K562 (cell line): ENCODE data around the gene PRDM10. TPM values are rescaled to one million over a fixed set of nuclear protein-coding genes. Genes with fewer than 3 reads are reported as not detected.
A peak's percentile ranks its signal among the peaks of the same experiment; 100 is the strongest.

Experiments used
- ADNP ChIP-seq: fragments of 200-800 bp; sonication (Bioruptor generic); IDR thresholded peaks from 2 replicates; pipeline ENCODE4 v1.6.1; 2016; ENCODE audit warnings: missing genetic modification characterization, missing compliant biosample characterization
- BHLHE40 ChIP-seq: IDR thresholded peaks from 2 replicates; pipeline ENCODE4 v1.6.1; 2011; ENCODE audit warnings: low read length, improper control_type of control experiment
- CC2D1A ChIP-seq: fragments of 450-650 bp; IDR thresholded peaks from 2 replicates; pipeline ENCODE4 v1.6.1; 2017; ENCODE audit warnings: mild to moderate bottlenecking
- CCNT2 ChIP-seq: IDR thresholded peaks from 2 replicates; pipeline ENCODE4 v1.6.1; 2011; ENCODE audit warnings: borderline replicate concordance, low read depth, mild to moderate bottlenecking, moderate library complexity, mixed read lengths, low read length; ENCODE audit not compliant: insufficient read length; ENCODE audit errors: extremely low read depth
- DPF2 ChIP-seq: fragments of 450-650 bp; IDR thresholded peaks from 2 replicates; pipeline ENCODE4 v1.6.1; 2016
- EP400 ChIP-seq: fragments of 450-650 bp; IDR thresholded peaks from 2 replicates; pipeline ENCODE4 v1.6.1; 2017; ENCODE audit warnings: antibody characterized with exemption, mild to moderate bottlenecking, moderate library complexity
- HCFC1 ChIP-seq: IDR thresholded peaks from 2 replicates; pipeline ENCODE4 v1.6.1; 2012; ENCODE audit warnings: low read depth, low read length, improper control_type of control experiment
- JUND ChIP-seq, 2 experiments: IDR thresholded peaks; 2 replicates in 1 of 2; 3 replicates in 1 of 2; pipeline ENCODE4 v1.6.1; 2011; ENCODE audit warnings: borderline replicate concordance in 2 of 2, low read depth in 2 of 2, low read length in 2 of 2, improper control_type of control experiment in 1 of 2, missing biosample characterization in 1 of 2, missing genetic modification characterization in 1 of 2, missing genetic modification reagents in 1 of 2
- MTA2 ChIP-seq: fragments of 450-650 bp; IDR thresholded peaks from 2 replicates; pipeline ENCODE4 v1.6.1; 2016; ENCODE audit warnings: low read depth
- MYNN ChIP-seq, 2 experiments: sonication (generic); formaldehyde crosslinking in 1 of 2; IDR thresholded peaks; 2 replicates each; pipeline versions ENCODE4 v1.5.0 to v1.6.1; 2016 to 2020; ENCODE audit warnings: antibody characterized with exemption in 1 of 2, missing genetic modification reagents in 1 of 2
- NFATC3 ChIP-seq: fragments of 450-650 bp; IDR thresholded peaks from 2 replicates; pipeline ENCODE4 v1.6.1; 2017; ENCODE audit warnings: mild to moderate bottlenecking
- PYGO2 ChIP-seq: fragments of 450-650 bp; IDR thresholded peaks from 2 replicates; pipeline ENCODE4 v1.6.1; 2016; ENCODE audit warnings: mild to moderate bottlenecking, missing genetic modification characterization, moderate library complexity, missing compliant biosample characterization
- SIN3A ChIP-seq, 2 experiments: fragments of 150-350 bp in 1 of 2; IDR thresholded peaks; 2 replicates each; pipeline ENCODE4 v1.6.1; 2011 to 2016; ENCODE audit warnings: borderline replicate concordance in 2 of 2, low read depth in 2 of 2, low read length in 2 of 2, mild to moderate bottlenecking in 2 of 2, moderate library complexity in 2 of 2; ENCODE audit not compliant: control insufficient read depth in 1 of 2
- SMAD4 ChIP-seq: fragments of 250-450 bp; sonication (Bioruptor Pico); conservative IDR thresholded peaks from 2 replicates; pipeline ENCODE4 v1.8.0; 2021; ENCODE audit warnings: inconsistent platforms, mild to moderate bottlenecking, moderate library complexity
- SMARCC2 ChIP-seq: fragments of 450-650 bp; IDR thresholded peaks from 2 replicates; pipeline ENCODE4 v1.6.1; 2017; ENCODE audit warnings: antibody characterized with exemption, moderate library complexity, mild to moderate bottlenecking, low read depth
- TCF7 ChIP-seq: sonication (generic); IDR thresholded peaks from 2 replicates; pipeline ENCODE4 v1.6.1; 2016; ENCODE audit warnings: antibody characterized with exemption, borderline replicate concordance
- ZBTB7A ChIP-seq: IDR thresholded peaks from 2 replicates; pipeline ENCODE4 v1.6.1; 2011; ENCODE audit warnings: low read depth, mild to moderate bottlenecking, low read length, moderate library complexity, borderline replicate concordance; ENCODE audit not compliant: control insufficient read depth
- ZEB2 ChIP-seq: fragments of 450-650 bp; IDR thresholded peaks from 2 replicates; pipeline ENCODE4 v1.6.1; 2016
- ZNF212 ChIP-seq: fragments of 450-650 bp; formaldehyde crosslinking; IDR thresholded peaks from 2 replicates; pipeline ENCODE4 v1.4.0; 2020; ENCODE audit warnings: mild to moderate bottlenecking
- ZNF316 ChIP-seq: fragments of 450-650 bp; IDR thresholded peaks from 2 replicates; pipeline ENCODE4 v1.6.1; 2016
- ZNF347 ChIP-seq: fragments of 450-650 bp; formaldehyde crosslinking; IDR thresholded peaks from 2 replicates; pipeline ENCODE4 v1.4.0; 2020; ENCODE audit warnings: low read depth, mild to moderate bottlenecking, moderate library complexity
- ZNF384 ChIP-seq: IDR thresholded peaks from 2 replicates; pipeline ENCODE4 v1.6.1; 2012; ENCODE audit warnings: low read depth, low read length, improper control_type of control experiment
- ZNF431 ChIP-seq: sonication (generic); formaldehyde crosslinking; IDR thresholded peaks from 2 replicates; pipeline ENCODE4 v1.8.0; 2022; ENCODE audit warnings: mild to moderate bottlenecking, missing genetic modification reagents
- polyA plus RNA-seq, 8 experiments: library from polyadenylated mRNA; depleted of rRNA in 4 of 8; stranded (reverse) in 5 of 8; unstranded in 3 of 8; fragments of >200 nt; fragmentation: Nextera tagmentation in 2 of 8; fragmentation: Illumina TruSeq in 1 of 8; extraction: Ambion mirVana in 2 of 8; extraction: Trizol in 1 of 8; gene quantifications; 2 replicates each; pipeline versions ENCODE4 v1.2.1 to v1.2.3, GENCODE V29; 2011 to 2014; ENCODE audit warnings: inconsistent platforms in 1 of 8, missing spikeins in 1 of 8
- total RNA-seq, 7 experiments: library from RNA; depleted of rRNA in 6 of 7; stranded (reverse); fragments of >200 nt in 6 of 7; fragmentation: Illumina TruSeq in 2 of 7; extraction: Trizol in 2 of 7; gene quantifications; 2 replicates each; pipeline versions ENCODE4 v1.2.1 to v1.2.3, GENCODE V29; 2011 to 2021; ENCODE audit warnings: low replicate concordance in 1 of 7
- TF ChIP-seq, protein P1 (sequence below), 2 experiments: fragments of 450-650 bp; conservative IDR thresholded peaks; 2 replicates each; pipeline ENCODE4 v1.6.1; 2017; ENCODE audit warnings: mild to moderate bottlenecking in 2 of 2, moderate library complexity in 2 of 2
- TF ChIP-seq, protein P2 (sequence below): fragments of 450-650 bp; IDR thresholded peaks from 2 replicates; pipeline ENCODE4 v1.6.1; 2016; ENCODE audit warnings: missing biosample characterization, missing genetic modification characterization
- TF ChIP-seq, protein P3 (sequence below): fragments of 450-650 bp; IDR thresholded peaks from 2 replicates; pipeline ENCODE4 v1.6.1; 2018; ENCODE audit warnings: mild to moderate bottlenecking, low read depth; ENCODE audit not compliant: partially characterized antibody

The PRDM10 gene
- total and polyA plus RNA-seq, 9 of the 15 experiments (the other 6 are each of a cell fraction or from before 2014, with no cell fraction given): 0.89 to 9.3 (median 4.5) TPM

- 0 out of 2 replicates have a peak, but pooled peaks have one; percentile 10 for TF ChIP-seq HCFC1
- TF ChIP-seq MTA2: peak; percentile 86
- TF ChIP-seq, protein P1, sequence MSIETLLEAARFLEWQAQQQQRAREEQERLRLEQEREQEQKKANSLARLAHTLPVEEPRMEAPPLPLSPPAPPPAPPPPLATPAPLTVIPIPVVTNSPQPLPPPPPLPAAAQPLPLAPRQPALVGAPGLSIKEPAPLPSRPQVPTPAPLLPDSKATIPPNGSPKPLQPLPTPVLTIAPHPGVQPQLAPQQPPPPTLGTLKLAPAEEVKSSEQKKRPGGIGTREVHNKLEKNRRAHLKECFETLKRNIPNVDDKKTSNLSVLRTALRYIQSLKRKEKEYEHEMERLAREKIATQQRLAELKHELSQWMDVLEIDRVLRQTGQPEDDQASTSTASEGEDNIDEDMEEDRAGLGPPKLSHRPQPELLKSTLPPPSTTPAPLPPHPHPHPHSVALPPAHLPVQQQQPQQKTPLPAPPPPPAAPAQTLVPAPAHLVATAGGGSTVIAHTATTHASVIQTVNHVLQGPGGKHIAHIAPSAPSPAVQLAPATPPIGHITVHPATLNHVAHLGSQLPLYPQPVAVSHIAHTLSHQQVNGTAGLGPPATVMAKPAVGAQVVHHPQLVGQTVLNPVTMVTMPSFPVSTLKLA (conservative IDR thresholded peaks at IDR 0.05): peak in 1 of 2 experiments; percentile 10; a peak in 1 of 4 replicates
- TF ChIP-seq ZBTB7A: peak; percentile 25; the same call in 1 of the 2 replicates
- TF ChIP-seq, protein P2, sequence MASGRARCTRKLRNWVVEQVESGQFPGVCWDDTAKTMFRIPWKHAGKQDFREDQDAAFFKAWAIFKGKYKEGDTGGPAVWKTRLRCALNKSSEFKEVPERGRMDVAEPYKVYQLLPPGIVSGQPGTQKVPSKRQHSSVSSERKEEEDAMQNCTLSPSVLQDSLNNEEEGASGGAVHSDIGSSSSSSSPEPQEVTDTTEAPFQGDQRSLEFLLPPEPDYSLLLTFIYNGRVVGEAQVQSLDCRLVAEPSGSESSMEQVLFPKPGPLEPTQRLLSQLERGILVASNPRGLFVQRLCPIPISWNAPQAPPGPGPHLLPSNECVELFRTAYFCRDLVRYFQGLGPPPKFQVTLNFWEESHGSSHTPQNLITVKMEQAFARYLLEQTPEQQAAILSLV (tag): no peak
- TF ChIP-seq DPF2: peak; percentile 96
- peak; percentile 64; the same call in 1 of the 2 replicates for TF ChIP-seq BHLHE40
- TF ChIP-seq TCF7: no peak
- 0 out of 2 replicates have a peak, but pooled peaks have one; percentile 13 for TF ChIP-seq MYNN (IDR thresholded peaks at IDR 0.05)
- no peak for TF ChIP-seq MYNN (CRISPR knock-in tag; IDR thresholded peaks at IDR 0.05)
- peak; percentile 41; the same call in 1 of the 2 replicates for TF ChIP-seq ZNF316
- TF ChIP-seq SMARCC2: peak; percentile 68; the same call in 1 of the 2 replicates
- no peak for TF ChIP-seq PYGO2 (tag)
- TF ChIP-seq CC2D1A: peak; percentile 43; the same call in 1 of the 2 replicates
- peak; percentile 44; the same call in 1 of the 2 replicates for TF ChIP-seq SMAD4 (CRISPR knock-in tag)
- TF ChIP-seq ZNF347 (CRISPR knock-in tag): no peak
- peak; percentile 41 for TF ChIP-seq CCNT2
- TF ChIP-seq EP400: 0 out of 2 replicates have a peak, but pooled peaks have one; percentile 13
- TF ChIP-seq ZNF431 (CRISPR knock-in tag): no peak
- no peak for TF ChIP-seq SIN3A (IDR thresholded peaks at IDR 0.05; ENCODE audit: borderline replicate concordance in 2 of 2, control insufficient read depth in 1 of 2, low read depth in 2 of 2, low read length in 2 of 2)
- peak; percentile 81 for TF ChIP-seq ZNF384
- 0 out of 2 replicates have a peak, but pooled peaks have one; percentile 16 for TF ChIP-seq ADNP (tag)
- peak; percentile 65; the same call in 1 of the 2 replicates for TF ChIP-seq JUND (IDR thresholded peaks at IDR 0.05; ENCODE audit: borderline replicate concordance, low read depth, low read length)
- no peak; the same call in 2 of the 3 replicates for TF ChIP-seq JUND (tag; IDR thresholded peaks at IDR 0.05; ENCODE audit: borderline replicate concordance, low read depth, low read length)
- TF ChIP-seq ZEB2: peak; percentile 81
- no peak for TF ChIP-seq ZNF212
- TF ChIP-seq, protein P3, sequence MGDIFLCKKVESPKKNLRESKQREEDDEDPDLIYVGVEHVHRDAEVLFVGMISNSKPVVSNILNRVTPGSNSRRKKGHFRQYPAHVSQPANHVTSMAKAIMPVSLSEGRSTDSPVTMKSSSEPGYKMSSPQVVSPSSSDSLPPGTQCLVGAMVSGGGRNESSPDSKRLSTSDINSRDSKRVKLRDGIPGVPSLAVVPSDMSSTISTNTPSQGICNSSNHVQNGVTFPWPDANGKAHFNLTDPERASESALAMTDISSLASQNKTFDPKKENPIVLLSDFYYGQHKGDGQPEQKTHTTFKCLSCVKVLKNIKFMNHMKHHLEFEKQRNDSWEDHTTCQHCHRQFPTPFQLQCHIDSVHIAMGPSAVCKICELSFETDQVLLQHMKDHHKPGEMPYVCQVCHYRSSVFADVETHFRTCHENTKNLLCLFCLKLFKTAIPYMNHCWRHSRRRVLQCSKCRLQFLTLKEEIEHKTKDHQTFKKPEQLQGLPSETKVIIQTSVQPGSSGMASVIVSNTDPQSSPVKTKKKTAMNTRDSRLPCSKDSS: no peak
- TF ChIP-seq NFATC3: peak; percentile 54; the same call in 1 of the 2 replicates
Observed at GRCh38 chr11:130006929-130007328, 4.3 kb upstream of the PRDM10 start (continued).
